GM23338 (cell line): ENCODE measurements around the gene NCKAP5.

Source experiments
- CREB1 ChIP-seq: fragments of 250-450 bp; sonication (Bioruptor Pico); IDR thresholded peaks from 2 replicates; pipeline ENCODE4 v1.5.0; 2020; ENCODE audit warnings: low read depth, mild to moderate bottlenecking, moderate library complexity
- CTCF ChIP-seq, 2 experiments: fragments of 200-600 bp in 1 of 2; sonication (generic) in 1 of 2; conservative IDR thresholded peaks; 2 replicates each; pipeline versions ENCODE4 v1.5.1 to v1.6.1; 2016 to 2017; ENCODE audit warnings: antibody characterized with exemption in 2 of 2, low read depth in 2 of 2, mild to moderate bottlenecking in 2 of 2, moderate library complexity in 1 of 2
- ETS1 ChIP-seq: IDR thresholded peaks from 2 replicates; pipeline ENCODE4 v1.6.1; 2016; ENCODE audit warnings: antibody characterized with exemption
- EZH2 ChIP-seq: fragments of 200-600 bp; sonication (generic); IDR thresholded peaks from one replicate; pipeline ENCODE4 v1.8.0; 2017; ENCODE audit warnings: antibody characterized with exemption, mild to moderate bottlenecking, low read depth; ENCODE audit not compliant: unreplicated experiment
- EZH2phosphoT487 ChIP-seq: fragments of 200-600 bp; sonication (generic); IDR thresholded peaks from one replicate; pipeline ENCODE4 v1.8.1; 2018; ENCODE audit warnings: antibody characterized with exemption; ENCODE audit not compliant: unreplicated experiment
- NANOG ChIP-seq: IDR thresholded peaks from 2 replicates; pipeline ENCODE4 v1.6.1; 2016; ENCODE audit warnings: antibody characterized with exemption, borderline replicate concordance
- POLR2AphosphoS5 ChIP-seq: IDR thresholded peaks from 2 replicates; pipeline ENCODE4 v1.6.1; 2016; ENCODE audit warnings: antibody characterized with exemption, low read depth
- STAT1 ChIP-seq: IDR thresholded peaks from one replicate; pipeline ENCODE4 v1.6.1; 2016; ENCODE audit warnings: antibody characterized with exemption; ENCODE audit not compliant: unreplicated experiment
- ZNF114 ChIP-seq: fragments of 250-450 bp; sonication (Bioruptor Pico); IDR thresholded peaks from 2 replicates; pipeline ENCODE4 v1.5.0; 2020; ENCODE audit warnings: mild to moderate bottlenecking, moderate library complexity
- ZNF331 ChIP-seq: fragments of 250-450 bp; sonication (Bioruptor Pico); IDR thresholded peaks from 2 replicates; pipeline ENCODE4 v1.5.0; 2020; ENCODE audit warnings: low read depth, mild to moderate bottlenecking, moderate library complexity
- TF ChIP-seq, protein P1 (sequence below): IDR thresholded peaks from one replicate; pipeline ENCODE4 v1.6.1; 2018; ENCODE audit warnings: antibody characterized with exemption; ENCODE audit not compliant: unreplicated experiment

DNA sequence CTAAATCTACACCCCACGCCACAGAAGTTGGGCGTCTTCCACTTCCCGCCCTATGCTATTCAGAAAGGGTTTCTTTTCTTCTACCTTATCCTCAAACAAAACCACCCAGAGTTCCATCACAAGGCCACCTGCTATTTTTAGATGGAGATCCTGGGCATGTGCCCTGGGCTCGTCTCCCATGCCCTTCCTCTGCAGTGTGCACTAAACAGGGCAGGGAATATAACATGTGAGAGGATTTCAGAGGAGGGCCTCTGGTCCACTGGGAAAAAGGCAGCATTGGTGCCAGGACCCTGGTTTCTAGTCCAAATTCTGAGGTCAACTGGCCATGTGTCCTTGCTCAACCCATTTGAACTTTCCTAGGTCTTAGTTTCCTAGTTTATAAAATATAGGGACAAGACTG lies 320.0 kb downstream of the NCKAP5 start:
- TF ChIP-seq CTCF (conservative IDR thresholded peaks at IDR 0.05; ENCODE audit: low read depth in 2 of 2) (no peak), POLR2AphosphoS5 (no peak), EZH2 (no peak), ZNF114 (CRISPR knock-in tag) (no peak), CREB1 (CRISPR knock-in tag) (no peak), STAT1 (no peak), EZH2phosphoT487 (no peak), ETS1 (no peak), NANOG (no peak), ZNF331 (CRISPR knock-in tag) (no peak)
- TF ChIP-seq, protein P1, sequence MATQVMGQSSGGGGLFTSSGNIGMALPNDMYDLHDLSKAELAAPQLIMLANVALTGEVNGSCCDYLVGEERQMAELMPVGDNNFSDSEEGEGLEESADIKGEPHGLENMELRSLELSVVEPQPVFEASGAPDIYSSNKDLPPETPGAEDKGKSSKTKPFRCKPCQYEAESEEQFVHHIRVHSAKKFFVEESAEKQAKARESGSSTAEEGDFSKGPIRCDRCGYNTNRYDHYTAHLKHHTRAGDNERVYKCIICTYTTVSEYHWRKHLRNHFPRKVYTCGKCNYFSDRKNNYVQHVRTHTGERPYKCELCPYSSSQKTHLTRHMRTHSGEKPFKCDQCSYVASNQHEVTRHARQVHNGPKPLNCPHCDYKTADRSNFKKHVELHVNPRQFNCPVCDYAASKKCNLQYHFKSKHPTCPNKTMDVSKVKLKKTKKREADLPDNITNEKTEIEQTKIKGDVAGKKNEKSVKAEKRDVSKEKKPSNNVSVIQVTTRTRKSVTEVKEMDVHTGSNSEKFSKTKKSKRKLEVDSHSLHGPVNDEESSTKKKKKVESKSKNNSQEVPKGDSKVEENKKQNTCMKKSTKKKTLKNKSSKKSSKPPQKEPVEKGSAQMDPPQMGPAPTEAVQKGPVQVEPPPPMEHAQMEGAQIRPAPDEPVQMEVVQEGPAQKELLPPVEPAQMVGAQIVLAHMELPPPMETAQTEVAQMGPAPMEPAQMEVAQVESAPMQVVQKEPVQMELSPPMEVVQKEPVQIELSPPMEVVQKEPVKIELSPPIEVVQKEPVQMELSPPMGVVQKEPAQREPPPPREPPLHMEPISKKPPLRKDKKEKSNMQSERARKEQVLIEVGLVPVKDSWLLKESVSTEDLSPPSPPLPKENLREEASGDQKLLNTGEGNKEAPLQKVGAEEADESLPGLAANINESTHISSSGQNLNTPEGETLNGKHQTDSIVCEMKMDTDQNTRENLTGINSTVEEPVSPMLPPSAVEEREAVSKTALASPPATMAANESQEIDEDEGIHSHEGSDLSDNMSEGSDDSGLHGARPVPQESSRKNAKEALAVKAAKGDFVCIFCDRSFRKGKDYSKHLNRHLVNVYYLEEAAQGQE = no peak
